ENCODE data around the gene DUSP10. TPM values are rescaled to one million over a fixed set of nuclear protein-coding genes. Genes with fewer than 3 reads are reported as not detected.
A peak's percentile ranks its signal among the peaks of the same experiment; 100 is the strongest.

DUSP10 gene
- total and polyA plus RNA-seq, 2 donors (not counting 1 experiment from before 2014, with no cell fraction given) = 19.4 to 71.7 TPM

DNA sequence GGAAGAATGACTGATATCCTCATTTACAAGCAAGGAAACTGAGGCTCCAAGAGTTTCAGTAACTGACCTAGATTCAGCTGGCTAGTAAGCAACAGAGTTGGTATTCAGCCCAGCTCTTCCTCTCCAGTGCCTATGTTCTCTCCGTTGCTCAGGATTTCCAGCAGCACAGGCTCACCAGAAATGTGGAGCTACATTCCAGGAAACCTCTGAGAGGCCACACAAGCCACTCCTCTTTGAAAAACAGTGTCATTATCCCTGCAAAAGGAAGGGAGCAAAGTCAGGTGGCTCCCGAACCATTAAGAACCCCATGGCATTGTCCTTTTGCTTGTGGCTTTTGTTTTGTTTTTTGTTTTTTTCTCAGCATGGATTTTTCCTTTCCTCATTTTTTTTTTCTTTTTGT is 40.6 kb upstream of the DUSP10 start:
- Histone ChIP-seq H4K20me1 (ENCODE audit: control insufficient read depth, extremely low read depth, insufficient read depth, low read length) (no peaks in the 10 kb centered on the region), H3K9ac (ENCODE audit: insufficient read depth, low read length) (no peak overlapping the region), H3K4me2 (ENCODE audit: extremely low read depth, insufficient read depth, low read length) (no peak overlapping the region), H3K36me3 (ENCODE audit: control insufficient read depth, insufficient read depth, low read length) (no peaks in the 10 kb centered on the region), H3K9me3 (ENCODE audit: control insufficient read depth, insufficient read depth, low read depth, low read length) (no peaks in the 10 kb centered on the region), H3K27me3 (ENCODE audit: control insufficient read depth, insufficient read depth, low read length) (no peaks in the 10 kb centered on the region), H3K79me2 (ENCODE audit: control insufficient read depth, insufficient read depth, low read length) (no peaks in the 10 kb centered on the region), H3K27ac (ENCODE audit: insufficient read depth, low read length) (no peak overlapping the region), H3K4me3 (replicated peaks in 1 of 4; ENCODE audit: control extremely low read depth in 1 of 4, insufficient read depth in 1 of 4, low read depth in 3 of 4, low read length in 4 of 4) (no peak overlapping the region), H2AFZ (ENCODE audit: low read length) (no peak overlapping the region), H3K4me1 (ENCODE audit: control insufficient read depth, extremely low read depth, insufficient read depth, low read length) (no peaks in the 10 kb centered on the region)
- DNase-seq (ENCODE audit: low read depth in 2 of 2) = peak in 1 of 2 donors; percentile 60
- TF ChIP-seq, protein P1, sequence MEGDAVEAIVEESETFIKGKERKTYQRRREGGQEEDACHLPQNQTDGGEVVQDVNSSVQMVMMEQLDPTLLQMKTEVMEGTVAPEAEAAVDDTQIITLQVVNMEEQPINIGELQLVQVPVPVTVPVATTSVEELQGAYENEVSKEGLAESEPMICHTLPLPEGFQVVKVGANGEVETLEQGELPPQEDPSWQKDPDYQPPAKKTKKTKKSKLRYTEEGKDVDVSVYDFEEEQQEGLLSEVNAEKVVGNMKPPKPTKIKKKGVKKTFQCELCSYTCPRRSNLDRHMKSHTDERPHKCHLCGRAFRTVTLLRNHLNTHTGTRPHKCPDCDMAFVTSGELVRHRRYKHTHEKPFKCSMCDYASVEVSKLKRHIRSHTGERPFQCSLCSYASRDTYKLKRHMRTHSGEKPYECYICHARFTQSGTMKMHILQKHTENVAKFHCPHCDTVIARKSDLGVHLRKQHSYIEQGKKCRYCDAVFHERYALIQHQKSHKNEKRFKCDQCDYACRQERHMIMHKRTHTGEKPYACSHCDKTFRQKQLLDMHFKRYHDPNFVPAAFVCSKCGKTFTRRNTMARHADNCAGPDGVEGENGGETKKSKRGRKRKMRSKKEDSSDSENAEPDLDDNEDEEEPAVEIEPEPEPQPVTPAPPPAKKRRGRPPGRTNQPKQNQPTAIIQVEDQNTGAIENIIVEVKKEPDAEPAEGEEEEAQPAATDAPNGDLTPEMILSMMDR (conservative IDR thresholded peaks at IDR 0.05 in 1 of 2, IDR thresholded peaks at IDR 0.05 in 1 of 2; ENCODE audit: low read depth in 1 of 2, low read length in 2 of 2) = no peak
- TF ChIP-seq EZH2 (IDR thresholded peaks at IDR 0.05; ENCODE audit: low read length, missing control alignments) = no peak

DNA sequence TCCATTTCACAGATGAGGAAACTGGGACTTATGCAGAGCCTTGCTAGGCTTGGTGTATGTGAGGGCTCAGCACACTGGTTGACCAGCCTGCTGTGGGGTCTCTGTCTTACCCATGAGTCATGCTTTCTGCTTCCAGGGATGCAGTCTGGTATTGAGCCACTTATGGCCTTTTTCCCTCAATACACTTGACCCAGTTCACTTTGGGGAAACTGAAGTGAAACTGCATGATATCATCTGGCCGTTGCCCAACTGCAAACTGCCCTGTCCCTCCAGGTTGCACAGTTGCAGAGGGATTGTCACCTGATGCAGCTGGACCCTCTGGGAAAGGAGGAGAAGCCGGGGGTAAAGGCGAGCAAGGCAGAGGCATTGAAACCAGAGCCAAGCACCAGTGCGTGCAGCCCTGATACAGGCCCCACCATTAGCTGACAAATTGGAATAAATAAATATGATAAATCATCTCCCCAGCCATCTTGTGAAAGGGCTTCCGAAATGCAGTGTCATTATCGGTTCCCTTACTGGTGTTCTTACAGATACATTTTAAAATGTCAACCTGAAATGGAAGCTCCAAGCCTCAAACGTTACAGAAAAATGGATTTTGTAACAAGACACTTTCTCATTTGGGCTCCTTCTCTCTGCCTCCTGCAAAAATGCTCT is 39.3 kb upstream of the DUSP10 start:
- H3K9me3 ChIP-seq (ENCODE audit: control insufficient read depth, insufficient read depth, low read depth, low read length) = no peaks in the 10 kb centered on the region
- H3K4me3 ChIP-seq (replicated peaks in 1 of 4; ENCODE audit: control extremely low read depth in 1 of 4, insufficient read depth in 1 of 4, low read depth in 3 of 4, low read length in 4 of 4) = no peak overlapping the region
- H3K36me3 ChIP-seq (ENCODE audit: control insufficient read depth, insufficient read depth, low read length) = no peaks in the 10 kb centered on the region
- no peak overlapping the region for H3K9ac ChIP-seq (ENCODE audit: insufficient read depth, low read length)
- H2AFZ ChIP-seq (ENCODE audit: low read length) = no peak overlapping the region
- H3K4me1 ChIP-seq (ENCODE audit: control insufficient read depth, extremely low read depth, insufficient read depth, low read length) = no peaks in the 10 kb centered on the region
- DNase-seq (ENCODE audit: low read depth in 2 of 2) = peak in 1 of 2 donors; percentile 24
- no peak overlapping the region for H3K27ac ChIP-seq (ENCODE audit: insufficient read depth, low read length)
- no peaks in the 10 kb centered on the region for H3K79me2 ChIP-seq (ENCODE audit: control insufficient read depth, insufficient read depth, low read length)
- H3K27me3 ChIP-seq (ENCODE audit: control insufficient read depth, insufficient read depth, low read length) = no peaks in the 10 kb centered on the region
- TF ChIP-seq, protein P1 (conservative IDR thresholded peaks at IDR 0.05 in 1 of 2, IDR thresholded peaks at IDR 0.05 in 1 of 2; ENCODE audit: low read depth in 1 of 2, low read length in 2 of 2) = no peak
- TF ChIP-seq EZH2 (IDR thresholded peaks at IDR 0.05; ENCODE audit: low read length, missing control alignments) = no peak
- no peaks in the 10 kb centered on the region for H4K20me1 ChIP-seq (ENCODE audit: control insufficient read depth, extremely low read depth, insufficient read depth, low read length)
- H3K4me2 ChIP-seq (ENCODE audit: extremely low read depth, insufficient read depth, low read length) = no peak overlapping the region

DNA sequence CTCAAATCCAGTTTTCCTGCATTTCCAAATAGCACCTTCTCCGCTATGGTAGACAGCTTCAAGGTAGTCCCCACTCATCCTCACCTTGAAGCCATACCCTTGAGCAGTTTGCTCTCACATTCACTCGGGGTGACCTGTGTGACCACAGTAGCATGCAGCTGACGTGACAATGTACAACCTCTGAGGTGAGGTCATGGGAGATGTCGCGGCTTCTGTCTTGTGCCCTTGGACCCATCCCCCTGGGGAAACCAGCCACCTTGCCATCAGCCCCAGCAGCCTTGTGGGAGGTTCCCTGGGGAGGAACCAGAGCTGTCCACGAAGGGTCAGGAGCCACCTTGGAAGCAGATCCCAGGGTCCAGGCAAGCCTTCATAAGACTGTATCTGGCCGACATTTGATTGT is 38.3 kb upstream of the DUSP10 start:
- TF ChIP-seq, protein P1 (conservative IDR thresholded peaks at IDR 0.05 in 1 of 2, IDR thresholded peaks at IDR 0.05 in 1 of 2; ENCODE audit: low read depth in 1 of 2, low read length in 2 of 2) = no peak
- no peak for TF ChIP-seq EZH2 (IDR thresholded peaks at IDR 0.05; ENCODE audit: low read length, missing control alignments)
- no peak overlapping the region for H3K4me2 ChIP-seq (ENCODE audit: extremely low read depth, insufficient read depth, low read length)

More for the DNA sequence above, 38.3 kb upstream of the DUSP10 start:
- no peak overlapping the region for H2AFZ ChIP-seq (ENCODE audit: low read length)
- no peak overlapping the region for H3K4me3 ChIP-seq (replicated peaks in 1 of 4; ENCODE audit: control extremely low read depth in 1 of 4, insufficient read depth in 1 of 4, low read depth in 3 of 4, low read length in 4 of 4)
- H3K27ac ChIP-seq (ENCODE audit: insufficient read depth, low read length) = no peak overlapping the region
- no peaks in the 10 kb centered on the region for H3K27me3 ChIP-seq (ENCODE audit: control insufficient read depth, insufficient read depth, low read length)
- H3K4me1 ChIP-seq (ENCODE audit: control insufficient read depth, extremely low read depth, insufficient read depth, low read length) = no peaks in the 10 kb centered on the region
- H4K20me1 ChIP-seq (ENCODE audit: control insufficient read depth, extremely low read depth, insufficient read depth, low read length) = no peaks in the 10 kb centered on the region
- H3K9me3 ChIP-seq (ENCODE audit: control insufficient read depth, insufficient read depth, low read depth, low read length) = no peaks in the 10 kb centered on the region
- no peak for DNase-seq (ENCODE audit: low read depth in 2 of 2)
- no peak overlapping the region for H3K9ac ChIP-seq (ENCODE audit: insufficient read depth, low read length)
- no peaks in the 10 kb centered on the region for H3K79me2 ChIP-seq (ENCODE audit: control insufficient read depth, insufficient read depth, low read length)
- no peaks in the 10 kb centered on the region for H3K36me3 ChIP-seq (ENCODE audit: control insufficient read depth, insufficient read depth, low read length)
